CD4-positive, CD25-positive, alpha-beta regulatory T cell (primary cell): ENCODE results near the gene OR52M1. TPM values are rescaled to one million over a fixed set of nuclear protein-coding genes. Genes with fewer than 3 reads are reported as not detected.

ENCODE experiments used
- ATAC-seq, 2 donors: fragments of 150-1000 bp; cut with Tn5 transposase; one replicate each; pipeline ENCODE4 v1.10.0; 2021; ENCODE audit warnings: low read depth in 2 of 2, moderate number of reproducible peaks in 2 of 2, moderate library complexity in 1 of 2
- DNase-seq, 3 donors: peaks; one replicate each; pipeline versions ENCODE4 v3.0.0 to v3.0.0-alpha.2; 2012 to 2022; ENCODE audit warnings: mixed read lengths in 1 of 3
- H3K27ac ChIP-seq: one replicate; pipeline ENCODE4 v1.7.0; 2013; ENCODE audit warnings: mild to moderate bottlenecking, low read length; ENCODE audit not compliant: insufficient read depth, poor library complexity, severe bottlenecking
- H3K27me3 ChIP-seq: one replicate; pipeline ENCODE4 v1.7.0; 2013; ENCODE audit warnings: low read length; ENCODE audit not compliant: control insufficient read depth, insufficient read depth
- H3K36me3 ChIP-seq: one replicate; pipeline ENCODE4 v1.7.0; 2013; ENCODE audit warnings: mild to moderate bottlenecking, low read length, moderate library complexity; ENCODE audit not compliant: control insufficient read depth, insufficient read depth
- H3K4me1 ChIP-seq: 2 replicates; pipeline ENCODE4 v1.7.0; 2013; ENCODE audit warnings: mild to moderate bottlenecking, low read length; ENCODE audit not compliant: insufficient read depth, control insufficient read depth, poor library complexity, severe bottlenecking
- H3K4me3 ChIP-seq: one replicate; pipeline ENCODE4 v1.7.0; 2013; ENCODE audit warnings: low read depth, mild to moderate bottlenecking, low read length, moderate library complexity
- H3K9me3 ChIP-seq, 2 experiments: 1 replicate in 1 of 2; 2 replicates in 1 of 2; pipeline ENCODE4 v1.7.0; 2013; ENCODE audit warnings: low read length in 2 of 2, mild to moderate bottlenecking in 1 of 2, moderate library complexity in 1 of 2; ENCODE audit not compliant: control insufficient read depth in 2 of 2
- H3K27ac Mint-ChIP-seq, 3 donors: one replicate each; pipeline ENCODE4 v1.8.0; 2020 to 2022; ENCODE audit warnings: mild to moderate bottlenecking in 3 of 3, mixed read lengths in 3 of 3, moderate library complexity in 2 of 3
- H3K27me3 Mint-ChIP-seq: one replicate; pipeline ENCODE4 v1.8.0; 2022; ENCODE audit warnings: mild to moderate bottlenecking, mixed read lengths
- H3K36me3 Mint-ChIP-seq: one replicate; pipeline ENCODE4 v1.8.0; 2020; ENCODE audit warnings: mixed read lengths
- H3K4me1 Mint-ChIP-seq, 4 donors: one replicate each; pipeline ENCODE4 v1.8.0; 2020 to 2022; ENCODE audit warnings: mixed read lengths in 4 of 4, mild to moderate bottlenecking in 1 of 4
- H3K4me3 Mint-ChIP-seq, 4 donors: one replicate each; pipeline ENCODE4 v1.8.0; 2020 to 2022; ENCODE audit warnings: mild to moderate bottlenecking in 4 of 4, mixed read lengths in 4 of 4, moderate library complexity in 3 of 4
- H3K9me3 Mint-ChIP-seq, 7 donors: one replicate each; pipeline ENCODE4 v1.8.0; 2020 to 2022; ENCODE audit warnings: mixed read lengths in 7 of 7, mild to moderate bottlenecking in 3 of 7, moderate library complexity in 2 of 7
- polyA plus RNA-seq, 4 donors: library from polyadenylated mRNA; unstranded; fragments of 300-500 nt; fragmentation: Illumina TruSeq; gene quantifications; one replicate each; pipeline ENCODE4 v1.2.3, GENCODE V29; 2021
- total RNA-seq: library from RNA; stranded (reverse); gene quantifications from one replicate; pipeline ENCODE4 v1.2.3, GENCODE V29; 2022

Gene OR52M1, protein sequence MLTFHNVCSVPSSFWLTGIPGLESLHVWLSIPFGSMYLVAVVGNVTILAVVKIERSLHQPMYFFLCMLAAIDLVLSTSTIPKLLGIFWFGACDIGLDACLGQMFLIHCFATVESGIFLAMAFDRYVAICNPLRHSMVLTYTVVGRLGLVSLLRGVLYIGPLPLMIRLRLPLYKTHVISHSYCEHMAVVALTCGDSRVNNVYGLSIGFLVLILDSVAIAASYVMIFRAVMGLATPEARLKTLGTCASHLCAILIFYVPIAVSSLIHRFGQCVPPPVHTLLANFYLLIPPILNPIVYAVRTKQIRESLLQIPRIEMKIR
- not detected for total RNA-seq
- polyA plus RNA-seq, result not detected

- no peaks in the 10 kb centered on the region for H3K4me1 Mint-ChIP-seq
- H3K4me1 ChIP-seq, result no peaks in the 10 kb centered on the region
- no peak within 1 kb of the TSS for H3K4me3 ChIP-seq
- ATAC-seq (no peak), DNase-seq (no peak)
- no peak within 1 kb of the TSS for H3K27ac ChIP-seq
- peaks cover under 1% of the 10 kb centered on the region for H3K27me3 Mint-ChIP-seq
- H3K27ac Mint-ChIP-seq, result no peak within 1 kb of the TSS
- H3K9me3 ChIP-seq, result no peaks in the 10 kb centered on the region
- H3K4me3 Mint-ChIP-seq, result no peak within 1 kb of the TSS
- no peaks in the 10 kb centered on the region for H3K36me3 Mint-ChIP-seq
- H3K36me3 ChIP-seq, result no peaks in the 10 kb centered on the region
- no peaks in the 10 kb centered on the region for H3K27me3 ChIP-seq
- no peaks in the 10 kb centered on the region for H3K9me3 Mint-ChIP-seq
These were observed at the start of gene OR52M1 for GRCh38 chr11:4544891-4545290. Gene OR52M1 (plus strand): TSS chr11:4545191. CDS start chr11:4545191, 0 bp downstream.

DNA sequence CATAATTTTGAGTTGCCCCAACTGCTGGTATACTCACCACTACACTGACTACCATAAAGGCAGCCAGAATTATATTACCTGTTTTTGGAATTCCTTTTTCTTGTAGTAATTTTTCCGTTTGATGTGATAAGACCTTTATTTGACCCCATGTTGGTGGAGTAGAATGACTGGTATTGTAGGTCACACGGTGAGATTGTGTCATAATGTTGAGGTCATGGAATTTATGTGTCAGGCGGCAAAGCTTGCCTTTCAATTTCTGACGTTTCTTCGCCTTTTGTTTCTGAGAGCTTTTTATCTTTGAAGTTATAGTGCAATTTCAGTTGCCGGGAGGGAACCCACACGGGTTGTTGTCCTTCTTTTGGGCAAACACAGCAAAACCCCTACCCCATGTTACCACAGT, 49.5 kb upstream of the OR52M1 start:
- no peak for ATAC-seq

DNA sequence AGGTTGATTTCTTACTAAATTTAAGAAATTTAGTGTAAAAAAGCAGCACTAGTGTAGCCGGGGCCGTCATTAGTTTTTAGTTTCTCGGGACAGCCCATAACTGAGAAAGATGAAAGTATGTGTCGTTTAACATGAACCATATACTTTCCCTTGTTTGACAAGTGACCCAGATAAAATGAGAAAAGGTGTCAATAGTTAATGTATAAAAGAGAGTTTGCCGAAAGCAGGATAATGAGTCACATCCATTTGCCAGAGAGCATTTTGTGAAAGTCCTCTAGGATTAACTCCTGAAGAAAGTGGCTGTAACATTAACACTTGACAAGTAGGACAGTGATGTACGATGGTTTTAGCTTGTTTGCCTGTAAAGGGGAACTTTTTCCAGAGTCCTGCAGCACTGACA, 49.0 kb upstream of the OR52M1 start:
- no peaks in the 10 kb centered on the region for H3K36me3 Mint-ChIP-seq
- Histone ChIP-seq H3K36me3 (no peaks in the 10 kb centered on the region), H3K4me1 (no peaks in the 10 kb centered on the region), H3K27ac (no peak overlapping the region), H3K9me3 (no peaks in the 10 kb centered on the region), H3K27me3 (peaks cover 3% of the 10 kb centered on the region), H3K4me3 (no peak overlapping the region)
- H3K27me3 Mint-ChIP-seq, result peaks cover 21% of the 10 kb centered on the region
- H3K9me3 Mint-ChIP-seq, result peaks cover 0 to 5% (median 0%) of the 10 kb centered on the region in 7 donors
- H3K4me3 Mint-ChIP-seq, result no peak overlapping the region
- ATAC-seq (no peak), DNase-seq (no peak)
- peaks cover 0 to 4% (median 1%) of the 10 kb centered on the region in 4 donors for H3K4me1 Mint-ChIP-seq
- H3K27ac Mint-ChIP-seq, result no peak overlapping the region

More for the DNA sequence above, 49.5 kb upstream of the OR52M1 start:
- Mint-ChIP-seq H3K9me3 (peaks cover 0 to 5% (median 0%) of the 10 kb centered on the region in 7 donors), H3K4me3 (no peak overlapping the region), H3K4me1 (peaks cover 0 to 4% (median 1%) of the 10 kb centered on the region in 4 donors), H3K27ac (no peak overlapping the region), H3K27me3 (peaks cover 21% of the 10 kb centered on the region), H3K36me3 (no peaks in the 10 kb centered on the region)
- no peaks in the 10 kb centered on the region for H3K9me3 ChIP-seq
- no peak overlapping the region for H3K27ac ChIP-seq
- H3K4me1 ChIP-seq, result no peaks in the 10 kb centered on the region
- no peak for DNase-seq
- no peak overlapping the region for H3K4me3 ChIP-seq
- H3K36me3 ChIP-seq, result no peaks in the 10 kb centered on the region
- H3K27me3 ChIP-seq, result peaks cover 3% of the 10 kb centered on the region

- ATAC-seq, result no peak
- DNase-seq, result no peak
- Histone ChIP-seq H3K27me3 (peaks cover 3% of the 10 kb centered on the region), H3K36me3 (no peaks in the 10 kb centered on the region), H3K9me3 (no peaks in the 10 kb centered on the region), H3K27ac (no peak overlapping the region), H3K4me3 (no peak overlapping the region), H3K4me1 (no peaks in the 10 kb centered on the region)
- Mint-ChIP-seq H3K36me3 (no peaks in the 10 kb centered on the region), H3K4me1 (peaks cover 0 to 4% (median 1%) of the 10 kb centered on the region in 4 donors), H3K4me3 (no peak overlapping the region), H3K27me3 (peaks cover 21% of the 10 kb centered on the region), H3K9me3 (peaks cover 0 to under 1% (median 0%) of the 10 kb centered on the region in 7 donors), H3K27ac (no peak overlapping the region)
These were observed 48.3 kb upstream of the OR52M1 start for GRCh38 chr11:4496557-4497248.

- ATAC-seq (no peak), DNase-seq (no peak)
- no peak overlapping the region for H3K4me3 Mint-ChIP-seq
- Histone ChIP-seq H3K36me3 (no peaks in the 10 kb centered on the region), H3K9me3 (no peaks in the 10 kb centered on the region), H3K27ac (no peak overlapping the region), H3K4me3 (no peak overlapping the region), H3K27me3 (peaks cover 3% of the 10 kb centered on the region), H3K4me1 (no peaks in the 10 kb centered on the region)
- no peaks in the 10 kb centered on the region for H3K27me3 Mint-ChIP-seq
- H3K4me1 Mint-ChIP-seq, result no peaks in the 10 kb centered on the region
- no peak overlapping the region for H3K27ac Mint-ChIP-seq
- H3K36me3 Mint-ChIP-seq, result no peaks in the 10 kb centered on the region
- H3K9me3 Mint-ChIP-seq, result peaks cover 0 to 4% (median 0%) of the 10 kb centered on the region in 7 donors
These were observed 36.1 kb upstream of the OR52M1 start for GRCh38 chr11:4508886-4509285.

DNA sequence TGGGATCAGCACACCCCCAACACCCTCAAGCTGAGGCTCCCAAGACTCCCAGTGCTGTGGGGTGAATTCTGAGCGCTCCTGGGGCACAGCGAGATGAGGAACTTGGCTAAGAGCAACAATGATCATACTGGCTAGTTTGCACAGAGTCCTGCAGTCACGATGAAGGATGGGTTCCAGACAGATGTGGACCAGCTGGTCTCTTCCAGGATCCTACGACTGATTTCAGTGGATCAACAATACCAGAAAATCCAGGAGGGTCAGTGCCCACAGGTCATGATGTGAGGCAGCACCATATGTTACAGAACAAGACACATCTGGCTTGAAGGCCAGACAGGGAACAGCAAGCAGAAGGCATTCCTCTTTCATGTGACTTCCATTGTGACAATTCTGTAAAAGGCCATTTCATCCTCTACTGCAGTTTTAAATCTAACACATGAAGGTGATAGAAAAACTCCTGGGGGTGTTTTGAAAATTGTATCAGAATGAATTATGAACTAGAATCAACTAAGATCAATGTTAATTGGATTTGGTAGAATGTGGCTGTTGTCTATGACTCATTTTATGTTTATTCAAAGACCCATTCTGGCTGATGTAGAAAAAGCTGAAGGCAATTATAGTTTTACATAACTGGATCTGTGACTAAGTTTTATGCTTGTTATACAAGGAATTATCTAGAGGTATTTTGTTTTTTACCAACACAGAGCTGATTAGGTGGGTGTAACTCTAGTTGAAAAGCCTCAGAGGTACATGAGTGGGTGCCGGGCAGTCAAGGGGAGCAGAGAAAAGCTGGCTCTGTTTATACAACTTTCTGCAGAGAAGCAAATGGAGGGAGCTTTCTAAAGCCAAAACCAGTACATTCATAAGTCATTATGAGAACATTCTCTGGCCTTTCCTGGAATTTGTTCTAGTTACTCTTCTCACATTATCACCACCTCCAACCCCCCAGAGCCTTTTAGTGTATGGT, 33.4 kb upstream of the OR52M1 start:
- H3K9me3 ChIP-seq, result no peaks in the 10 kb centered on the region
- no peaks in the 10 kb centered on the region for H3K27me3 ChIP-seq
- DNase-seq (no peak), ATAC-seq (no peak)
- H3K27ac Mint-ChIP-seq, result peak overlapping the region in 1 of 3 donors; percentile 35
- no peaks in the 10 kb centered on the region for H3K4me1 ChIP-seq
- no peak overlapping the region for H3K4me3 Mint-ChIP-seq
- no peaks in the 10 kb centered on the region for H3K27me3 Mint-ChIP-seq
- H3K27ac ChIP-seq, result no peak overlapping the region
- no peak overlapping the region for H3K4me3 ChIP-seq
- H3K9me3 Mint-ChIP-seq, result peaks cover 0 to 4% (median 0%) of the 10 kb centered on the region in 7 donors
- no peaks in the 10 kb centered on the region for H3K36me3 Mint-ChIP-seq
- no peaks in the 10 kb centered on the region for H3K36me3 ChIP-seq
- no peaks in the 10 kb centered on the region for H3K4me1 Mint-ChIP-seq

DNA sequence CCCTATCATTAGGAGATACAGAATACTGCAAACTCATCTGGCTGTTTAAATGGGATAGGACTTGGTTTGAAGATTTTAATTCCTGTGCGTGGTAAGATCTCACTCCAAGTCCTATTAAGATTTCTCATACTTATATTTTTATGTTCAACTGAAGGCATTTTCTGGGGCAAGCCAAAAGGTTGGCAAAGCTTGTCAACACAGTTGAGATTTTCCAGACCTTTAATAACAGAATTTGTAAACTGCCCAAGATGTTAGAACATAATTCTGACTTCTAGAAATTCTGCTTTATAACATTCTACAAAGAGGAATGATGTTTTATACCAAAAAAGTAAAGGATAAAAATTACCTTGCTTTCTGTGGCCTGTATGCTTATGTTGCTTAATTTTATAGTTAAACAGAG, 30.8 kb upstream of the OR52M1 start:
- H3K27me3 ChIP-seq, result no peaks in the 10 kb centered on the region

More for the DNA sequence above, 30.8 kb upstream of the OR52M1 start:
- no peaks in the 10 kb centered on the region for H3K36me3 Mint-ChIP-seq
- DNase-seq (no peak), ATAC-seq (no peak)
- H3K27me3 Mint-ChIP-seq, result no peaks in the 10 kb centered on the region
- no peaks in the 10 kb centered on the region for H3K4me1 ChIP-seq
- H3K4me1 Mint-ChIP-seq, result no peaks in the 10 kb centered on the region
- H3K9me3 ChIP-seq, result no peaks in the 10 kb centered on the region
- H3K9me3 Mint-ChIP-seq, result peaks cover 0 to 1% (median 0%) of the 10 kb centered on the region in 7 donors
- H3K27ac Mint-ChIP-seq, result no peak overlapping the region
- H3K27ac ChIP-seq, result no peak overlapping the region
- H3K4me3 Mint-ChIP-seq, result peak overlapping the region in 1 of 4 donors; percentile 61
- H3K4me3 ChIP-seq, result no peak overlapping the region
- H3K36me3 ChIP-seq, result no peaks in the 10 kb centered on the region
